A673 (cell line): Measurements from ENCODE around the gene TP53INP2. TPM values are rescaled to one million over a fixed set of nuclear protein-coding genes. Genes with fewer than 3 reads are reported as not detected.
"Not testable (repeated sequence)": the region's sequence is repeated elsewhere in the genome, so short reads cannot be mapped to it uniquely, and the experiment has no call there.

Source experiments
- Bru-seq: library from RNA; stranded (reverse); fragments of 400-500 nt; gene quantifications from one replicate; lab custom pipeline; 2021; lab: Mats Ljungman, UMichigan
- BruChase-seq, 2 experiments: library from RNA; stranded (reverse); fragments of 400-500 nt; gene quantifications; one replicate each; lab custom pipeline; 2021; lab: Mats Ljungman, UMichigan
- BruUV-seq: library from RNA; stranded (reverse); fragments of 400-500 nt; replicated peaks from 2 replicates; lab custom pipeline; 2021; lab: Mats Ljungman, UMichigan
- CTCF ChIA-PET: fragments of 300-600 bp; sonication (Branson Sonifier 250); formaldehyde crosslinking; loops from one replicate; lab custom pipeline; 2022; ENCODE audit warnings: antibody characterized with exemption; lab: Charles Lee
- POLR2A ChIA-PET: fragments of 300-600 bp; sonication (Branson Sonifier 250); formaldehyde crosslinking; loops from one replicate; lab custom pipeline; 2022; ENCODE audit warnings: antibody characterized with exemption; ENCODE audit not compliant: low non-redundant PET; lab: Charles Lee
- DNase-seq: peaks from one replicate; pipeline ENCODE4 v3.0.0-alpha.2; 2015; ENCODE audit warnings: low spot score
- H3K27ac ChIP-seq: fragments of 200-600 bp; sonication (generic); 2 replicates; pipeline ENCODE4 v1.5.1; 2016; ENCODE audit warnings: mixed run types, low read depth, mild to moderate bottlenecking, mixed read lengths, antibody characterized with exemption, low read length; ENCODE audit not compliant: poor library complexity, severe bottlenecking
- H3K27me3 ChIP-seq: fragments of 200-600 bp; sonication (generic); replicated peaks from 2 replicates; pipeline ENCODE4 v1.6.1; 2017; ENCODE audit warnings: mixed run types, low read depth, mild to moderate bottlenecking, mixed read lengths, antibody characterized with exemption, low read length; ENCODE audit not compliant: insufficient read depth, poor library complexity
- H3K36me3 ChIP-seq: fragments of 200-600 bp; sonication (generic); 2 replicates; pipeline ENCODE4 v1.6.1; 2016; ENCODE audit warnings: mixed run types, mild to moderate bottlenecking, mixed read lengths, antibody characterized with exemption, low read length; ENCODE audit not compliant: insufficient read depth, poor library complexity, severe bottlenecking
- H3K4me1 ChIP-seq: fragments of 200-600 bp; sonication (generic); 2 replicates; pipeline ENCODE4 v1.6.1; 2017; ENCODE audit warnings: mixed run types, mild to moderate bottlenecking, mixed read lengths, antibody characterized with exemption, low read length; ENCODE audit not compliant: insufficient read depth, poor library complexity, severe bottlenecking
- H3K4me3 ChIP-seq: fragments of 200-600 bp; sonication (generic); 2 replicates; pipeline ENCODE4 v1.5.1; 2016; ENCODE audit warnings: low read depth, mixed run types, mild to moderate bottlenecking, mixed read lengths, low read length; ENCODE audit not compliant: poor library complexity, severe bottlenecking
- H3K9me3 ChIP-seq: fragments of 200-600 bp; sonication (generic); 2 replicates; pipeline ENCODE4 v1.6.1; 2016; ENCODE audit warnings: mixed run types, low read depth, mild to moderate bottlenecking, mixed read lengths, antibody characterized with exemption, low read length; ENCODE audit not compliant: poor library complexity, severe bottlenecking
- EZH2 ChIP-seq: fragments of 200-600 bp; sonication (generic); IDR thresholded peaks from 2 replicates; pipeline ENCODE4 v1.6.1; 2017; ENCODE audit warnings: borderline replicate concordance, low read depth, mild to moderate bottlenecking, mixed read lengths, antibody characterized with exemption, low read length; ENCODE audit not compliant: poor library complexity, severe bottlenecking
- intact Hi-C: fragments of 100-400 bp; cut with micrococcal nuclease; formaldehyde crosslinking; loops from one replicate; pipeline ENCODE4 v1.10.0; 2022; ENCODE audit not compliant: unreplicated experiment
- long read RNA-seq: library from polyadenylated mRNA; stranded (forward); transcript quantifications from one replicate; pipeline ENCODE4 v2.0.0, GENCODE V29; 2022
- total RNA-seq: library from RNA; stranded (reverse); gene quantifications from 2 replicates; pipeline ENCODE4 v1.2.3, GENCODE V29; 2021
- TF ChIP-seq, protein P1 (sequence below): fragments of 300-800, 200-600 bp; sonication (generic); conservative IDR thresholded peaks from 2 replicates; pipeline ENCODE4 v1.5.1; 2017; ENCODE audit warnings: low read depth, mild to moderate bottlenecking, antibody characterized with exemption, low read length, moderate library complexity, mixed read lengths

The TP53INP2 gene, protein sequence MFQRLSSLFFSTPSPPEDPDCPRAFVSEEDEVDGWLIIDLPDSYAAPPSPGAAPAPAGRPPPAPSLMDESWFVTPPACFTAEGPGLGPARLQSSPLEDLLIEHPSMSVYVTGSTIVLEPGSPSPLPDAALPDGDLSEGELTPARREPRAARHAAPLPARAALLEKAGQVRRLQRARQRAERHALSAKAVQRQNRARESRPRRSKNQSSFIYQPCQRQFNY
- total RNA-seq = 7.2 and 8.4 TPM in 2 replicates
- percentile 49 among the genes with signal in this experiment for Bru-seq, nascent RNA
- BruChase-seq, experiment 1, labeled RNA remaining after a 2-hour chase = percentile 61 among the genes with signal in this experiment
- percentile 82 among the genes with signal in this experiment for BruChase-seq, experiment 2, labeled RNA remaining after a 6-hour chase
- long read RNA-seq, partial matches to known transcripts = 11 of 13 reads
- long read RNA-seq, other reads (novel, unspliced or antisense) = 2 of 13 reads

DNA sequence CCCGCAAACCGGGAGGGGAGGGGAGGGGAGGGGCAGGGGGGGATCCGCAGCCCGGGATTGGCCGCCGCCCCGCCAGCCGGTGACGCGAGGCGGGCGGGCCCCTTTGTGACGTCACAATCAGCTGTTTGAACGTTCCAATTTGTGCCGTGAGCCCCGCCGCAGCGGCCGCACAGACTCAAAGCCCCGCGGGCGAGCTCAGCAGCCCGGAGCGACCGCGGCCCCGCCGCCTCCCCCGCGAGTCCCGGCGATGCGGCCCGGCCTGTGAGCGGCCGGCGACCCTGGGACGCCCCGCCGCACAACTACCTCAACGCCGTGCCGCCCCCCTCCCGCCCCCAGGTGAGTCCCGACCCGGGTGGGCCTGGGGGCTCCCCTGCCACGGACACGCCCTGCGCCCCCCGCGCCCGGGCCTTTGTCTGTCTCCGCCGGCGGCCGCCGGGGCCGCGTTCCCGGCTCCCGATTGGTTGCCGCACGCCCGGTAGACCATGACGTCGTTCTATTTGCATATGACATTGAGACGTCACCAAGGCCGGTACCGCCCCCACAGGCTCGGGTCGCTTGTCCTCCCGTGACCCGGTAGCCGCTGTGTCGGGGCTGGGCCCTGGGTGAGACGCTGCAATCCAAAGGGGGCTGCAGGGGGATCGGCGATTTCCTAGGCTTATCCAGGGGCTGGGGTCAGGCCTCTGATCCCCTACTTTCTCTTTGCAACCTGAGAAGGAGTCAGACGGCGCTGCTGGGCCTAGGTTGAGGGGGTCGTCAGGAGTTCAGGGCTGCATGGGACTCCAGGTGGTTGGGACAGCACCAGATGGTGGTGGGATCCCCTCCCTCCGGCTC, at the start of gene TP53INP2:
Gene TP53INP2, plus strand, starts transcription at position 168 of the 831 bp plus-strand sequence. CDS start 4,396 bp downstream, outside the sequence.
- peak within 1 kb of the TSS; percentile 99 for H3K27ac ChIP-seq

DNA sequence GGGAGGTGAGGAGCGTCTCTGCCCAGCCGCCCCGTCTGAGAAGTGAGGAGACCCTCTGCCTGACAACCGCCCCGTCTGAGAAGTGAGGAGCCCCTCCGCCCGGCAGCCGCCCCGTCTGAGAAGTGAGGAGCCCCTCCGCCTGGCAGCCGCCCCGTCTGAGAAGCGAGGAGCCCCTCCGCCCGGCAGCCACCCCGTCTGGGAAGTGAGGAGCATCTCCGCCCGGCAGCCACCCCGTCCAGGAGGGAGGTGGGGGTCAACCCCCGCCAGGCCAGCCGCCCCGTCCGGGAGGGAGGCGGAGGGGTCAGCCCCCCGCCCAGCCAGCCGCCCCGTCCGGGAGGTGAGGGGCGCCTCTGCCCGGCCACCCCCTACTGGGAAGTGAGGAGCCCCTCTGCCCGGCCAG, 45.5 kb upstream of the TP53INP2 start:
- CTCF ChIA-PET, H3K36me3 ChIP-seq, H3K9me3 ChIP-seq, H3K27me3 ChIP-seq, intact Hi-C loops, H3K4me3 ChIP-seq, BruUV-seq, POLR2A ChIA-PET, DNase-seq, H3K4me1 ChIP-seq, H3K27ac ChIP-seq: not testable (repeated sequence)

More for the DNA sequence above, at the start of gene TP53INP2:
- Histone ChIP-seq H3K4me1 (peaks cover 12% of the 10 kb centered on the region), H3K27me3 (no peaks in the 10 kb centered on the region), H3K4me3 (peak within 1 kb of the TSS; percentile 81), H3K9me3 (no peaks in the 10 kb centered on the region), H3K36me3 (no peaks in the 10 kb centered on the region)
- no TSS peak for BruUV-seq
- ChIA-PET CTCF (interaction anchor here (2.3 kb wide), 1 partner anchor 392 kb away, joined by 8 read pairs; no protein-coding TSS in a partner anchor), POLR2A (interaction anchor here (0.5 kb wide), 1 partner anchor 9 kb away, joined by 9 read pairs; no protein-coding TSS in a partner anchor)
- intact Hi-C loops = loop anchor here (5.0 kb wide), 3 partner anchors 147 to 392 kb away; partner anchors contain the start of gene MAP1LC3A
- peak; percentile 90 for DNase-seq
- TF ChIP-seq EZH2 = no peak
- TF ChIP-seq, protein P1, sequence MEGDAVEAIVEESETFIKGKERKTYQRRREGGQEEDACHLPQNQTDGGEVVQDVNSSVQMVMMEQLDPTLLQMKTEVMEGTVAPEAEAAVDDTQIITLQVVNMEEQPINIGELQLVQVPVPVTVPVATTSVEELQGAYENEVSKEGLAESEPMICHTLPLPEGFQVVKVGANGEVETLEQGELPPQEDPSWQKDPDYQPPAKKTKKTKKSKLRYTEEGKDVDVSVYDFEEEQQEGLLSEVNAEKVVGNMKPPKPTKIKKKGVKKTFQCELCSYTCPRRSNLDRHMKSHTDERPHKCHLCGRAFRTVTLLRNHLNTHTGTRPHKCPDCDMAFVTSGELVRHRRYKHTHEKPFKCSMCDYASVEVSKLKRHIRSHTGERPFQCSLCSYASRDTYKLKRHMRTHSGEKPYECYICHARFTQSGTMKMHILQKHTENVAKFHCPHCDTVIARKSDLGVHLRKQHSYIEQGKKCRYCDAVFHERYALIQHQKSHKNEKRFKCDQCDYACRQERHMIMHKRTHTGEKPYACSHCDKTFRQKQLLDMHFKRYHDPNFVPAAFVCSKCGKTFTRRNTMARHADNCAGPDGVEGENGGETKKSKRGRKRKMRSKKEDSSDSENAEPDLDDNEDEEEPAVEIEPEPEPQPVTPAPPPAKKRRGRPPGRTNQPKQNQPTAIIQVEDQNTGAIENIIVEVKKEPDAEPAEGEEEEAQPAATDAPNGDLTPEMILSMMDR = no peak

DNA sequence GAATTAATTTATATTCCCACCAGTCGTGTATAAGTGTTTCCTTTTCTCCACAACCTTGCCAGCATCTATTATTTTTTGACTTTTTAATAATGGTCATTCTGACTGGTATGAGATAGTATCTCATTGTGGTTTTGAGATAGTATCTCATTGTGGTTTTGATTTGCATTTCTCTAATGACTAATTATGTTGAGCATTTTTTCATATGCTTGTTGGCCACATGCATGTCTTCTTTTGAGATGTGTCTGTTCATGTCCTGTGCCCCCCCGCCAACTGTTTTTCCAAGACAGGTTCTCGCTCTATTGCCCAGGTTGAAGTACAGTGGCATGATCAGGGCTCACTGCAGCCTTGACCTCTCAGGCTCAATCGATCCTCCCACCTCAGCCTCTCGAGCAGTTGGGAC, 42.3 kb upstream of the TP53INP2 start:
- H3K4me3 ChIP-seq, CTCF ChIA-PET, H3K27me3 ChIP-seq, BruUV-seq, H3K36me3 ChIP-seq, H3K27ac ChIP-seq, DNase-seq, H3K9me3 ChIP-seq, POLR2A ChIA-PET, H3K4me1 ChIP-seq, intact Hi-C loops: not testable (repeated sequence)
